DMS 273 (cell line): ENCODE measurements around the gene CCDC142.
"Not testable (repeated sequence)": the region's sequence is repeated elsewhere in the genome, so short reads cannot be mapped to it uniquely, and the experiment has no call there.

Source experiments
- DNase-seq: peaks from one replicate; lab custom pipeline; 2025; ENCODE audit not compliant: unreplicated experiment; lab: John Stamatoyannopoulos, UW

The CCDC142 gene

DNA sequence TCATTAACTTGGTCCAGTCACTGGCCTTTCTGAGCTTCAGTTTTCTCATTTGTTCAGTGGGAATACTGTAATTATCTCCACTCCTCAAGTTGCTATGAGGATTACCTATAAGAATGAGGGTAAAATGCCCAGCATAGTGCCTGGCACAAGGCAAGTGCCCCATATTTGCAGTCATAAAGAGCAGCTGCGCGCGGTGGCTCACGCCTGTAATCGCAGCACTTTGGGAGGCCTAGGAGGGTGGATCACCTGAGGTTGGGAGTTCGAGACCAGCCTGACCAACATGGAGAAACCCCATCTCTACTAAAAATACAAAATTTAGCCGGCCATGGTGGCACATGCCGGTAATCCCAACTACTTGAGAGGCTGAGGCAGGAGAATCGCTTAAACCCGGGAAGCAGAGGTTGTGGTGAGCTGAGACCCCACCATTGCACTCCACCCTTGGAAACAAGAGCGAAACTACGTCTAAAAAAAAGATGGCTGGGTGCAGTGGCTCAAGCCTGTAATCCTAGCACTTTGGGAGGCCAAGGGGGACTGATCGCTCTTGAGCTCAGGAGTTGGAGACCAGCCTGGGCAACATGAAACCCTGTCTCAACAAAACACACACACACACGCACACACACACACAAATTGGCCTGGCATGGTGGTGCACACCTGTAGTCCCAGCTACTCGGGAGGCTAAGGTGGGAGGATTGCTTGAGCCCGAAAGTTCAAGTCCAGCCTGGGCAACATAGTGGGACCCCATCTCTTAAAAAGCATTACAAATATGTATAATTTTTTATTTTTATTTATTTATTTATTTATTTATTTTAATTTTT lies 40.1 kb downstream of the CCDC142 start:
- DNase-seq = not testable (repeated sequence)

DNA sequence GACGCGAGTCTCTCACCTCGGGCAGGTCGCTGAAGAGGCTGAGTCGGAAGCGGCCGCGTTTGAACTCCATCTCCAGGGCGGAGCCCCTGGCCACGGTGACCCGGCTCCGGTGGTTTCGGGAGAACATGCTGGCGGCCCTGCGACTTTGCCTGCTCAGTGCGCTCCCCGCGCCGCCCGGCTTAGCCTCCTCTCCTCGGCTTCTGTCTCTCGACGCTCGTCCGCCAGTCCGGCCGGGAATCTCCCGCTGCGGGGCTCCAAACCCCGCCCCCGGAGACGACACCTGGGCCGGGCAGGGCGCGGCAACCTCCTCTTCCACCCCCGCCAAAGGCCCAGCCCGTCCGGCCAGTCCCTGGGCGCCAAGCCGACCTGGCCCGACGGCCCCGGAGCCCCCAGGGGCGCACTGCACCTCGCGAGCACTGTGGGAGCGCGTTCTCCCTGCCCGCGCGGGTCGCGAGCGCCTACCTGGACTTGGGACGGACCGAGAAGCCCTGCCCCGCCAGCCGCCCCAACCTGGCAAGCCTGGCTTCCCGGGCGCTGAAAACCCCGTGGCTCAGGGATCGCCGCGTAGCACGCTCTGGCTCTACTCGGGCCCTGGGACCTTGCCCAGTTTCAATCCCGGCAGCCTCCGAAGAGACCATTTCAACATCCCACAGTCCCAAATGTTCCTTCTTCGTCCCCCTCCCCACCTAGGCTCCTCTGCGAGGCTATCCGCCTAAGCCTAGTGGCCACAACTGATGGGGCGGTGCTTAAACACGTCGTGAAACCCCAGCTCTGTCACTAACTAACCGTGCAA lies 40.9 kb downstream of the CCDC142 start, which contains the start of gene RTKN:
TSS of gene RTKN (minus strand) at position 248 of the 793 bp plus-strand sequence. CDS start at position 127, 121 bp downstream.
- DNase-seq = peak; percentile 59

DNA sequence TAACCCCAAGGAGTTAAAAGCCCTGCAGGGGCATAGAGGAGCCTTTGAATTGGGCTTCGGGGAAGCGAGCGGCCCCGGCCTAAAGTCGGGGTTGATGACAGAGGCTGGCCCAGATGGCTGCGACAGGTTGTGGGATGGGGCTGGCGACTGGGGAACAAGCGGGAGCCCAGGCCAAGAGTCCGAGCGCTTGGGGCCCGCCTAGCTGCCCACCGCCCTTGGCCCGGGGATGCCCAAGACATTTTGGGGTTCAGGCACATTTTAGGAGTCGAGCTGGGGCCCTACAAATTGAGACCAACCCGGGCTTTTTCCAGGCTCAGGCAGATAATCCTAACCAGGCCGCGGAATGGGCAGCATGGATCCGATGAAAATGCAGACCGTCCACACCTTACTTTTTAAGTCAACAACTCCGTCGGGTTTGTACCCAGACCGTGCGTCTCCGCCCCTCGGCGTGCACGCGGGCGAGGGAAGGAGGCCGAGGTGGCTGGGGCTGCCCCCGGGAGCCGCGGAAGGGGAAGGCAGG lies 41.6 kb downstream of the CCDC142 start:
- DNase-seq = no peak

DNA sequence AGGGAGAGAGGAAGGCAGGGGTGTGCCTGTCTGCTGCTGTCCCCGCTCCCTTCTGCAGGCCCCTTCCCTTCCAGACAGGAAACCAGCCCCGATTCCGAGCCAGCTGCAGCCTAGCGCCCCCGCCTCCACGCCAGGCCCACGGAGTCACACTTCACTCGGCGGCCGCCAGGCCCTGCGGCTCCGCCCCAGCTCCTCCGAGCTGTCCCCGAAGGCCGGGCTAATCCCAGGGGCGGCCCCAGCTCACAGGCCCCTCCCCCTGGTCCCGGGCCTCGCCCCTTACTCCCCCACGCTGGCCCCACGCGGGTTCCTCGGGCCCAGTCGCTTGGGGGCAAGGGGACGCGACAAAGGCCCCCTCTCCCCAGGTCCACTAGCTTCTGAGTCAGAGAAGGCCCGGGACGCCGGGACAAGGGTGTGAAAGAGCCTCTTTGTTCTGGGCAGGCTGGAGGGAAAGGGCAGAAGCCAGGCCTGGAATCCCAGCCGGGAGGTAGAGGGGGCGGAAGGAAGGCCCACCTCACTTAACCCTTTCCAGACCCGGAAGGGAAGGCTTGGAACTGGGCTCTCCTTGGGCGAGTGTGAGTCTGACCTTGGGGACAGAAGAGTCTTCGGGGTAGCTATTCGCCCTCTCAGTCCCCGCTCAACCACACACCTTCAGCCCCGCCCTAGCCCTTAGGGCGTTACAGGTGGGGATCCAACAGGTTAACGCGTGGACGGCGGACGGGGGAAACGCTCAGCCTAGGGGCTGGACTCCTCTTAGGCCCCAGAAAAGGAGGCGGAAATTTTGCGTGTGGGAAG lies 42.2 kb downstream of the CCDC142 start:
- peak; percentile 89 for DNase-seq

DNA sequence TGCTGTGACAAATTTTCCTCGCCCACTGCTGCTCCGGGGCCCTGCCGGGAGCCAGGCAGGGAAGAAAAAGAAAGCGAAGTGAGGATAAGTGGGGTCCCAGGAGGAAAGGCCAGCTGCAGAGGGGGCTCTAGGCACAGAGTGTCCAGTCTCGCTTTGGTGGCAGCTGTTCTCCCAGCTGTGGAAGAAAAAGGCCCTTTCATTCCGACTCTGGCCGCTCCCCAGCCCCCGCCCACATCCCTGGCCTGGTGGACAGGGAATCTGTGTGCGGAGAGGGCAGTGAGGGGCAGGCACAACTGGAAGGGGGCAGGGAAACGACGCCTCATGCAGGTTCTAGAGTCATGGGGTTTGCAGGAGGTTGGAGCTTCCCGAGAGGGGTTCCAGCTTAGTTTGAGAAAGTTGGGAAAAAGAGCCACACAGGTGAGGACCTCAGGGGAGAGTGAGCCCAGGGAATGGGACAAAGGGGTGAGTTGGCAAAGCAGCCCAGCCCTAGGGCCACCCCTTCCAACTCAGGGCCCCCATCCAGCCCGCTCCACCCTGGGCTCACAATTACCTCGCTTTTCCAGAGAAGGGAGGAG lies 42.9 kb downstream of the CCDC142 start:
- no peak for DNase-seq

DNA sequence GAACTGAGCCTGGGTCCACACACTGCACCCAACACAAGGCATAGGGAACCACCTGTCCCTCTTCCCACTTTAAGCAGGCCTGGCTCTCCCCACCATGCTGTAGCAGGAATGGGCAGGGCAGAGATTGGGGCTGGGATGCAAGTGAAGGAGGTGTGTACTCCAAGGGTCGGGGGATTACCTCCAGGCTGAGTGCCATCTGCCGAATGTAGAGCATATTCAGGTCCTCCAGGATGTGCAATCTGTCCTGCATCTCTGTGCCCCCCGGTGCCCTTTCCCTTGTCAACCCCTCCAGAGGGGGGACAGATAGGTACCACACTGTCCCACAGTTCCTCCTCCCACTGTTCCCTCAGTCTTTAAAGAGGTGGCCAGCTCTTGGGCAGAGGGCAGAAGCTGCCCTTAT lies 43.4 kb downstream of the CCDC142 start:
- peak; percentile 44 for DNase-seq

- no peak for DNase-seq
Measured at GRCh38 chr2:74438248-74438647, 44.5 kb downstream of the CCDC142 start.

- no peak for DNase-seq
Measured at GRCh38 chr2:74436848-74437695, 45.7 kb downstream of the CCDC142 start.

GRCh38 chr2:74436111-74436805 lies 46.5 kb downstream of the CCDC142 start:
- no peak for DNase-seq

DNA sequence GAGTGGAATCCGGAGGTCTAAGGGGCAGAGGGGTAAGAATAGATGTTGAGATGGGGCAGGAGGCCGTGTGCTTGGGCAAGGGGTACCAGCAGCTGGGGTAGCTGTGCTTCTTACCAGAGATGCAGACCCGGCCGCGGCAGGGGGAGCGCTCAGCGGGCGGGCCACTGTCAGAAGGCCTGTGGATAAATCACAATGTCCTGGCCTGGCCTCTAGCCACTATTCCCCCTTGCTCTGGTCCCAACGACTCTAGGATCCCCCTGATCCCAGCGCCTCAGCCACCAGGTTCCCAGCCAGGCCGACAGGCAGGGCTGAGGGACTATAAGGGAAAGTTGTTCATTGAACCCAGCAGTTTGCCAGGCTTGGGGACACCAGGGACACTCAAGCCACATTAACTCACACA lies 52.3 kb downstream of the CCDC142 start:
- DNase-seq = no peak

- DNase-seq = no peak
Measured at GRCh38 chr2:74429487-74430451, 53.0 kb downstream of the CCDC142 start.

DNA sequence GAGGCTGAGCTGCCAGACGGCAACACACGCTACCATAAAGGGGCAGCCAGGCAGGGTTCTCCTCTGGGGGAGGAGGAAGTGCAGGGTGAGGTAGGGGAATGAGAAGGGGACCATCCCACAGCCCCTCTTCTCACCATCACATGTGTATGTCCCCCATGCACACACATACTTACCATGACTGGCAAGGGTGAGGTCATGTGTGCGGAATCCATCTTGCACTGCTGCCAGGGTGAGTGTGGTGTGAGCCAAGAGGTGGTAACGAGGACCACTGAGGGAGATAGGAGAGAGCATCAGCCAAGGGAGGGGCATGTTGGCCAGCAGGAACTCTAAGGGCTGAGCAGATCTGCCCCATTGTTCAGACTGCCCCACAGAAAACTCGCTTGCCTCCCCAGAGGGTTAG lies 54.1 kb downstream of the CCDC142 start:
- DNase-seq = no peak

DNA sequence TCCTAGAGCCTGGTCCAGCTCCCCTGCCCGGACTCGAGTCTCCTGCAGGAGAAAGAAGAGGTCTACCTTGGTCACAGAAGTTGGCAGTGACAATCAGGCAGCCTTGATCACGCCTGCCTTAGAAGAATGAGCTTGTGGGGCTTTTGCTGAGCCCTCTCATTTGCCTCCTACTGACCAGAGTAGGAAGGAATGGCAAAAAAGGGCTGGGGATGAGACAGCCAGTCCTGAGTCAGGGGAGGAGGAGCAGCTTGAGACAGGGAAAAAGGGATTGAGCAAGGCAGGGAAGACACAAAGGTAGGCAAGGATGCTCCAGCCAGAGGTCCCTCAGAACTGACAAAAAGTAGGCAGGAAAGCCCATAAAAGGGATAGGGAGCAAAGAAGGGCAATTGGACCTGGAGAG lies 55.2 kb downstream of the CCDC142 start:
- DNase-seq = no peak

DNA sequence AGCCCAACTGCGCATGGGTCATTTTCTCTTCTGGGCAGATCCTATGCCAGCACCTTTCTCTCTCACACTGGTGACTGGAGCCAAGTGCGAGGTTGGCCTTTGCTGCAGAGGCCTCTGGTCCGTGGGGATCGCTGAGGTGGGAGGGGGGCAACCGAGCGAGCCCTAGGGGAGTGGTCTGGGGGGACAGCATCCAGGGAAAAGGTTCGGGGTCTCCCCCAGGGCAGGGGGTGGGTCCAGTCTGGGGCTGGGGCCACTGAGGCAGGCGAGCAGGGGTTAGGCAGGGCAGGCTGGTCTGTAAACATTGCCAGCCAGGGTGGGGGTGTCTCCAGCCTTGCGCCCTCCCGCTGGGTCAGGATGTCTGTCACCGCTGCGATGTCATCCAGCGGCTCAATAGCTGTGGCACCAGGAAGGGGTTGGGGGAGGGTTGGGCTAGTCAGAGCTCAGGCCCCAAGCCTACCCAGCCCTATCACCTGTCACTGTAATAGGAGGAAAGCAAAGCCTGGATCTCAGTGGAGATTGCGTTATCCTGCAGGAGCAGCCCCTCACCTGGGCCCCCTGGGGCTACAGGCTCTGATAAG lies 56.5 kb downstream of the CCDC142 start:
- no peak for DNase-seq

DNA sequence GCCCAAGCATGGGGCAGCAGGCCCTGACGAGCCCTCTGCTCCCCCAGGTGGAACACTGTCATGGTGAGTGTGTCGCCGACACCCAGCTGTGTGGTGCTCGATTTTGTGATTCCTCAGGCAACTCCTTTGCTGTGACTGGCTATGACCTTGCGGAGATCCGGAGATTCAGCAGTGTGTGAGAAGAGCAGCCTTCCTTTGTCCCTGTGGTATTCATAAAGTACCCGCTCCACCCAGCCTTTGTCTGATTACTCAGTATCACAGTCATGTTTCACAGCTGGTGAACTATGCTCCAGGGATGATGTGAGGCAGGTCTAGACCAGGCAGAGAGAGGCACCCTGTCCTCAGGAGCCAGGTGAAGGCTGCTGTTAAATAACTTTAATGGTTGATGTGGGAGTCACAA lies 57.3 kb downstream of the CCDC142 start:
- DNase-seq = no peak

DNA sequence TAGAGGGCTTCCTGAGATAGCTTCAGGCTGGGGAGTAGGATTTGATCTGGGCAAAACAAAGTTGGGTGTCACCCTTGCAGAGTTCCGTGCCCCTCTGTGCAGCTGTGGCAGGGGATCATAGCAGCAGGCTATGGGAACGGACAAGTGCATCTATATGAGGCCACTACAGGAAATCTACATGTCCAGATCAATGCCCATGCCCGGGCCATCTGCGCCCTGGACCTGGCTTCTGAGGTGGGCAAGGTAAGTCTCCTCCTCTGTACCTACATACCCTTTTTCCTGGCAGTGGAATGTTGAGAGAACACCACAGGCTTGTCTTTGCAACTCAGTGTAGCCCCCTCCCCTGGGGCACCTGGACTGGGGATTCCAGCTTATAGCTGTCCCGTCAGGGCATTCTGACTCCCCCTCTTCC lies 57.8 kb downstream of the CCDC142 start:
- DNase-seq = no peak

GRCh38 chr2:74424139-74424992 lies 58.4 kb downstream of the CCDC142 start:
- no peak for DNase-seq
